A673 (cell line): Measurements from ENCODE around the gene LBHD2.

Source experiments
- EZH2 ChIP-seq: fragments of 200-600 bp; sonication (generic); IDR thresholded peaks from 2 replicates; pipeline ENCODE4 v1.6.1; 2017; ENCODE audit warnings: borderline replicate concordance, low read depth, mild to moderate bottlenecking, mixed read lengths, antibody characterized with exemption, low read length; ENCODE audit not compliant: poor library complexity, severe bottlenecking
- TF ChIP-seq, protein P1 (sequence below): fragments of 300-800, 200-600 bp; sonication (generic); conservative IDR thresholded peaks from 2 replicates; pipeline ENCODE4 v1.5.1; 2017; ENCODE audit warnings: low read depth, mild to moderate bottlenecking, antibody characterized with exemption, low read length, moderate library complexity, mixed read lengths

DNA sequence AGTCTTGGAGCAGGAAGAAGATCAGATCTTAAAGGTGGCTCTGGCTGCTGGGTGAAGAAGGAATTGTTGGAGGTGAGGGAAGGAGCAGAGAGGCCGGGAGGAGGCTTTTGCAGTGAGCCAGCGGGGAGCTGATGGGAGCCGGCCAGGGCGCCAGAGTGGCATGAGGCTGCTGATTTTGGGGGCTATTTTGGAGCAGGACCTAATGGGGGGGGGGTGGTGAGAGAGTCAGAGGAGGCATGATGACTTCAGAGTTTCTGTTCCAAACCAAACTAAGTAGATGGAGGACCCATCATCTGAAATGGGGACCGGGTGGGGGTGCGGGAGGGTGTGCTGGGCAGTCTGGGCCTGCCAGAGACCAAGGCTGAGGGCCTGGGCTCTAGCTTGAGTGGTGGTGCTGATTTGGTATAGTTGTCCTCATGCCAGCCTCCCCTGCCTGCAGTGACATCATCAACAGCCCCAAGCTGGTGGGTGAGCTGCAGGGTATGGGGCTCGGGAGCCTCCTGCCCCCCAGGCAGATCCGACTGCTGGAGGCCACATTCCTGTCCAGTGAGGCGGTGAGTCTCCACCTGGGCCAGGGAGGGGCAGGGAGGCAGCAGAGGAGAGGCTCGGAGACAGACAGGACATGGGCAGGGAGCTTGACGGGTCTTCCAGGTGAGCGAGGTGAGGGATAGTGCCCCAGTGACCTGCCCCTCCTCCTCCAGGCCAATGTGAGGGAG lies 45.4 kb downstream of the LBHD2 start:
- TF ChIP-seq, protein P1, sequence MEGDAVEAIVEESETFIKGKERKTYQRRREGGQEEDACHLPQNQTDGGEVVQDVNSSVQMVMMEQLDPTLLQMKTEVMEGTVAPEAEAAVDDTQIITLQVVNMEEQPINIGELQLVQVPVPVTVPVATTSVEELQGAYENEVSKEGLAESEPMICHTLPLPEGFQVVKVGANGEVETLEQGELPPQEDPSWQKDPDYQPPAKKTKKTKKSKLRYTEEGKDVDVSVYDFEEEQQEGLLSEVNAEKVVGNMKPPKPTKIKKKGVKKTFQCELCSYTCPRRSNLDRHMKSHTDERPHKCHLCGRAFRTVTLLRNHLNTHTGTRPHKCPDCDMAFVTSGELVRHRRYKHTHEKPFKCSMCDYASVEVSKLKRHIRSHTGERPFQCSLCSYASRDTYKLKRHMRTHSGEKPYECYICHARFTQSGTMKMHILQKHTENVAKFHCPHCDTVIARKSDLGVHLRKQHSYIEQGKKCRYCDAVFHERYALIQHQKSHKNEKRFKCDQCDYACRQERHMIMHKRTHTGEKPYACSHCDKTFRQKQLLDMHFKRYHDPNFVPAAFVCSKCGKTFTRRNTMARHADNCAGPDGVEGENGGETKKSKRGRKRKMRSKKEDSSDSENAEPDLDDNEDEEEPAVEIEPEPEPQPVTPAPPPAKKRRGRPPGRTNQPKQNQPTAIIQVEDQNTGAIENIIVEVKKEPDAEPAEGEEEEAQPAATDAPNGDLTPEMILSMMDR, result no peak
- TF ChIP-seq EZH2, result no peak
